Liver (tissue), 3 donors: Measurements from ENCODE around the gene CLCN7.

Experiments used
- EGR1 ChIP-seq, 2 donors: IDR thresholded peaks; 2 replicates each; pipeline ENCODE4 v1.6.1; 2016 to 2018; ENCODE audit warnings: antibody characterized with exemption in 2 of 2, low read depth in 2 of 2
- GABPA ChIP-seq, 2 donors: IDR thresholded peaks in 1 of 2; conservative IDR thresholded peaks in 1 of 2; 2 replicates each; pipeline ENCODE4 v1.6.1; 2016; ENCODE audit warnings: antibody characterized with exemption in 2 of 2, mild to moderate bottlenecking in 1 of 2, moderate library complexity in 1 of 2
- RAD21 ChIP-seq, 2 donors: IDR thresholded peaks; 2 replicates each; pipeline ENCODE4 v1.6.1; 2016; ENCODE audit warnings: antibody characterized with exemption in 2 of 2, mild to moderate bottlenecking in 2 of 2
- SP1 ChIP-seq: IDR thresholded peaks from 2 replicates; pipeline ENCODE4 v1.6.1; 2018; ENCODE audit warnings: antibody characterized with exemption, mild to moderate bottlenecking
- TAF1 ChIP-seq: conservative IDR thresholded peaks from 2 replicates; pipeline ENCODE4 v1.6.1; 2016; ENCODE audit warnings: antibody characterized with exemption, mild to moderate bottlenecking
- YY1 ChIP-seq: IDR thresholded peaks from 2 replicates; pipeline ENCODE4 v1.6.1; 2016; ENCODE audit warnings: antibody characterized with exemption, mild to moderate bottlenecking
- TF ChIP-seq, protein P1 (sequence below): fragments of 150-350 bp; IDR thresholded peaks from 2 replicates; pipeline ENCODE4 v1.5.1; 2017; ENCODE audit warnings: improper control_type of control experiment, low read depth, low read length; ENCODE audit not compliant: missing input control
- TF ChIP-seq, protein P2 (sequence below): IDR thresholded peaks from 2 replicates; pipeline ENCODE4 v1.6.1; 2016; ENCODE audit warnings: antibody characterized with exemption, mild to moderate bottlenecking
- TF ChIP-seq, protein P3 (sequence below): IDR thresholded peaks from 2 replicates; pipeline ENCODE4 v1.6.1; 2016; ENCODE audit warnings: antibody characterized with exemption
- TF ChIP-seq, protein P4 (sequence below): IDR thresholded peaks from 2 replicates; pipeline ENCODE4 v1.6.1; 2016; ENCODE audit warnings: antibody characterized with exemption
- donor health status: healthy.
- donor health status: healthy.

DNA sequence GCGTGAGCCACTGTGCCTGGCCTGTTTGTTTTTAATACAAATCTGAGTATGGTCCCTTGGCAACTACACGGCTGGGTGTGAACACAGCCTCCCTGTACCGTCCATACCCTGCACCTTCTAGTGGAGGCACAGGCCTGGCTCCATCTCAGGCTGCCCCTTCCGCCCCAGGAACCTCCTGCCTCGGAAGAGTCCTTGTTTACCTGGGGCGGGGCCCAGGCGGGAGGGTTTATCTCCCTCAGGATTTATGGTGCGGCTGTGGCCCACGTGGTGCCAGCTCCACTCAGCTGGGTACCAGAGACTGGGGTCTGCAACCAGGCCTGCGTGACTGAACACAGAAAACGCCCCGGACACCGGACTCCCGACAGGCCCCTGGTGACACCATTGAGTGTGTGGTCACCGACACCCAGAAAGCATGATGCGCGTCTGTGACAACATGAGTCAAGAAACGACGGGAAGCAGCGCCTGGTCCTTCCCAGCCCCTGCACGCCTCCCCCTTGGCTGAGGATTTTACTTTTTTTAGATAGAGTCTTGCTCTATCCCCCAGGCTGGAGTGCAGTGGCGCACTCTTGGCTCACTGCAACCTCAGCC lies 79.3 kb downstream of the CLCN7 start:
- TF ChIP-seq, protein P1, sequence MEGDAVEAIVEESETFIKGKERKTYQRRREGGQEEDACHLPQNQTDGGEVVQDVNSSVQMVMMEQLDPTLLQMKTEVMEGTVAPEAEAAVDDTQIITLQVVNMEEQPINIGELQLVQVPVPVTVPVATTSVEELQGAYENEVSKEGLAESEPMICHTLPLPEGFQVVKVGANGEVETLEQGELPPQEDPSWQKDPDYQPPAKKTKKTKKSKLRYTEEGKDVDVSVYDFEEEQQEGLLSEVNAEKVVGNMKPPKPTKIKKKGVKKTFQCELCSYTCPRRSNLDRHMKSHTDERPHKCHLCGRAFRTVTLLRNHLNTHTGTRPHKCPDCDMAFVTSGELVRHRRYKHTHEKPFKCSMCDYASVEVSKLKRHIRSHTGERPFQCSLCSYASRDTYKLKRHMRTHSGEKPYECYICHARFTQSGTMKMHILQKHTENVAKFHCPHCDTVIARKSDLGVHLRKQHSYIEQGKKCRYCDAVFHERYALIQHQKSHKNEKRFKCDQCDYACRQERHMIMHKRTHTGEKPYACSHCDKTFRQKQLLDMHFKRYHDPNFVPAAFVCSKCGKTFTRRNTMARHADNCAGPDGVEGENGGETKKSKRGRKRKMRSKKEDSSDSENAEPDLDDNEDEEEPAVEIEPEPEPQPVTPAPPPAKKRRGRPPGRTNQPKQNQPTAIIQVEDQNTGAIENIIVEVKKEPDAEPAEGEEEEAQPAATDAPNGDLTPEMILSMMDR = no peak
- TF ChIP-seq EGR1 (IDR thresholded peaks at IDR 0.05; ENCODE audit: low read depth in 2 of 2) (no peak), TAF1 (no peak), GABPA (IDR thresholded peaks at IDR 0.05 in 1 of 2, conservative IDR thresholded peaks at IDR 0.05 in 1 of 2) (no peak), RAD21 (IDR thresholded peaks at IDR 0.05) (no peak), YY1 (no peak), SP1 (no peak)
- TF ChIP-seq, protein P2, sequence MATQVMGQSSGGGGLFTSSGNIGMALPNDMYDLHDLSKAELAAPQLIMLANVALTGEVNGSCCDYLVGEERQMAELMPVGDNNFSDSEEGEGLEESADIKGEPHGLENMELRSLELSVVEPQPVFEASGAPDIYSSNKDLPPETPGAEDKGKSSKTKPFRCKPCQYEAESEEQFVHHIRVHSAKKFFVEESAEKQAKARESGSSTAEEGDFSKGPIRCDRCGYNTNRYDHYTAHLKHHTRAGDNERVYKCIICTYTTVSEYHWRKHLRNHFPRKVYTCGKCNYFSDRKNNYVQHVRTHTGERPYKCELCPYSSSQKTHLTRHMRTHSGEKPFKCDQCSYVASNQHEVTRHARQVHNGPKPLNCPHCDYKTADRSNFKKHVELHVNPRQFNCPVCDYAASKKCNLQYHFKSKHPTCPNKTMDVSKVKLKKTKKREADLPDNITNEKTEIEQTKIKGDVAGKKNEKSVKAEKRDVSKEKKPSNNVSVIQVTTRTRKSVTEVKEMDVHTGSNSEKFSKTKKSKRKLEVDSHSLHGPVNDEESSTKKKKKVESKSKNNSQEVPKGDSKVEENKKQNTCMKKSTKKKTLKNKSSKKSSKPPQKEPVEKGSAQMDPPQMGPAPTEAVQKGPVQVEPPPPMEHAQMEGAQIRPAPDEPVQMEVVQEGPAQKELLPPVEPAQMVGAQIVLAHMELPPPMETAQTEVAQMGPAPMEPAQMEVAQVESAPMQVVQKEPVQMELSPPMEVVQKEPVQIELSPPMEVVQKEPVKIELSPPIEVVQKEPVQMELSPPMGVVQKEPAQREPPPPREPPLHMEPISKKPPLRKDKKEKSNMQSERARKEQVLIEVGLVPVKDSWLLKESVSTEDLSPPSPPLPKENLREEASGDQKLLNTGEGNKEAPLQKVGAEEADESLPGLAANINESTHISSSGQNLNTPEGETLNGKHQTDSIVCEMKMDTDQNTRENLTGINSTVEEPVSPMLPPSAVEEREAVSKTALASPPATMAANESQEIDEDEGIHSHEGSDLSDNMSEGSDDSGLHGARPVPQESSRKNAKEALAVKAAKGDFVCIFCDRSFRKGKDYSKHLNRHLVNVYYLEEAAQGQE = no peak
- TF ChIP-seq, protein P3, sequence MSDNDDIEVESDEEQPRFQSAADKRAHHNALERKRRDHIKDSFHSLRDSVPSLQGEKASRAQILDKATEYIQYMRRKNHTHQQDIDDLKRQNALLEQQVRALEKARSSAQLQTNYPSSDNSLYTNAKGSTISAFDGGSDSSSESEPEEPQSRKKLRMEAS = no peak
- TF ChIP-seq, protein P4, sequence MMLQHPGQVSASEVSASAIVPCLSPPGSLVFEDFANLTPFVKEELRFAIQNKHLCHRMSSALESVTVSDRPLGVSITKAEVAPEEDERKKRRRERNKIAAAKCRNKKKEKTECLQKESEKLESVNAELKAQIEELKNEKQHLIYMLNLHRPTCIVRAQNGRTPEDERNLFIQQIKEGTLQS = no peak
